HG03520 (cell line): ENCODE data around the gene IRF4.

Experiments used
- ATAC-seq: cut with Tn5 transposase; IDR thresholded peaks from one replicate; pipeline ENCODE4 v1.9.1; 2021; ENCODE audit warnings: mild to moderate bottlenecking, moderate library complexity; ENCODE audit not compliant: unreplicated experiment

Gene IRF4

DNA sequence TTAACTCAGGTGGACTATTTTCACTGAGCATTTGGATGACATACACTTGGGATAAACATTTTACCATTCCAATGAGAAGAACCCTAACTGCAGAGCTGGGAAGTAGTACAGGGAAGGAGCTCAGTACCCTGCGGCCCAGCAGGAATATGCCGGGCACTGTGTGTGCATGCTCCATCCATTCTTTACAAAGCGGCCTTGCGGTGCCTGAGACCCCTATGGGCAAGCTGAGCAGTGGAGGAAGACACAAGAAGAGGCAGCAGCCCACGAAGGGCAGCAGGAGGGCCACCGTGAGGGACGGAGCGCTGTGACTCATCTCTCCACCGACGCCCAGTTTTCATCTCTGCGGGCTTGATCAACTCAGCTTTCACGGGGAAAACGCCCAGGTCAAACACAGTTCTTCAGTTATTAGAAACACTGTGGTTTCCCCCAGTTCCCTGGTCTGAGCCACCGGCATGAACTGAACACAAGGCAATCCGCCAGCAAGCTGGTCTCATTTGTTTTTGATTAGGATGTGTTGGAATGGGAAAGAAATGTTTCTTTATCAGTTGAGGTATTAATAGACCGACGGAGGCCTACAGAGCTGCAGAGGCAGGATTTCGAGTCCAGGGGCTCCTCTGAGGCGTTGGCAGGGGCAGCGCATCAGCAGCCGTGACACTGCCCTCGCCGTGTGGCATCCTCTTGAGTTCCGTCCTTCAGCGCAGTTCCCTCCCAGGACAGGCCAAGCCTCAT, 44.9 kb downstream of the IRF4 start:
- no peak for ATAC-seq

DNA sequence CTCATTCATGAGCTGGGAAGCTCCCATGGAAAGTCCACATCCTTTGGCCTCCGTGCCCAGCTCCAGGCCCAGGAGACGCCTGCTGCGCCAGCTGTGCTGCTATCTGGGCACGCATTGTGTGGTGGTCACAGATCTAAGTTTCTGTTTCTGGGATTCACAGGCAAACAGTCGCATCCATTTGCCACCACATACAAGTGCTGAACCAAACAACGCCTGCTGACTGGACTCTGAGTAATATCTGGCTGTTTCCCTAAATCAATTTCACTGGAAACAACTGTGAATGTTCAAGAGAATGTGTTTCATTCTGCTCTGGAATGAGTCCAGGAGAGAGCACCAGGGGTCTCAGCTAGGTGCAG, 45.5 kb downstream of the IRF4 start:
- no peak for ATAC-seq

DNA sequence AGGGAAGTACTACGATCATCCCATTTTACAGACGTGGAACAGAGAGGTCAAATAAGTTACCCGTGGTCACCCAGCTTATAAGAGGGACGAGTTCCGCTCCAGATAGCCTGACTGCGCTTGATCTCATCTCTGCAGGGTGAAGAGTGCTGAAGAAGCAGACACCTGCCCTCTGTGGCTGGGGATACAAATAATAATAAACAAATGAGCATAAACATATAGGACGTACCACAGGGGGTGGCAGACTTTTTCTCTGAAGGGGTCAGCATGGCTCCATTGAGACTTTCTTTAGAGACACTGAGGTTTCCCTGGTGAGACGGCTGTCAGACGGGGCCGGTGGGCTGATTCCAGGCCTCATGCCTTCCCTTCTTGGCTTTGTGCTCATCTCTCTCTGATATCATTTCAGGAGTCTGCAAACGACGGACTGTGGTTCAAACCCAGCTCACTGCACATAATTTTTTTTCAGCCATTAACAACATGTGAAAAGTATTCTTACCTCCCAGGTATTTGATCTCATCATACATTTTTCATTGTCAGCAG, 47.1 kb downstream of the IRF4 start:
- no peak for ATAC-seq

DNA sequence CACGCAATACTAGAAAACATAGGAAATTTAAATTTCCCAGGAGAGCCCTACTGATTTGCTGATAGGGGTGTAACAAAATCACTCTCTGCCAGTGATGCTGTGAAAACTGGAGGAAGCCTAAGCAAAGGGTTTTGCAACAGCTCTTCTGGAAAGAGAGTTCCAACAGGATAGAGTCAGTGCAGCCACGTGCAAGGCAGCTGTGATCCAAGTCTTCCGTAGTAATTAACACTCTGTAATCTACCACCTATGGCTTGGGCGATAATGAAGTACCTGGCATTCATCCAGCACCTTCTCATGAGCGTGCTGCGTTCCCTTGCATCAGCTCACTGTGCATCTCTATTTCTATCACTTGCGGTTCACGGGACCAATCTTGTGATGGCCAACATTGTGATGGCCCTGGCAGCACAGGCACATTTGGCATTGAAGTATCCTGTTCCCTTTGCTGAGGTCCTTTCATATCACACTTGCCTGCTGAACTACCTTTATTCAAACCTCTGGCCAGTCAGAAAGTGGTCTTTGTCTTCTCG, 48.2 kb downstream of the IRF4 start:
- ATAC-seq = no peak

DNA sequence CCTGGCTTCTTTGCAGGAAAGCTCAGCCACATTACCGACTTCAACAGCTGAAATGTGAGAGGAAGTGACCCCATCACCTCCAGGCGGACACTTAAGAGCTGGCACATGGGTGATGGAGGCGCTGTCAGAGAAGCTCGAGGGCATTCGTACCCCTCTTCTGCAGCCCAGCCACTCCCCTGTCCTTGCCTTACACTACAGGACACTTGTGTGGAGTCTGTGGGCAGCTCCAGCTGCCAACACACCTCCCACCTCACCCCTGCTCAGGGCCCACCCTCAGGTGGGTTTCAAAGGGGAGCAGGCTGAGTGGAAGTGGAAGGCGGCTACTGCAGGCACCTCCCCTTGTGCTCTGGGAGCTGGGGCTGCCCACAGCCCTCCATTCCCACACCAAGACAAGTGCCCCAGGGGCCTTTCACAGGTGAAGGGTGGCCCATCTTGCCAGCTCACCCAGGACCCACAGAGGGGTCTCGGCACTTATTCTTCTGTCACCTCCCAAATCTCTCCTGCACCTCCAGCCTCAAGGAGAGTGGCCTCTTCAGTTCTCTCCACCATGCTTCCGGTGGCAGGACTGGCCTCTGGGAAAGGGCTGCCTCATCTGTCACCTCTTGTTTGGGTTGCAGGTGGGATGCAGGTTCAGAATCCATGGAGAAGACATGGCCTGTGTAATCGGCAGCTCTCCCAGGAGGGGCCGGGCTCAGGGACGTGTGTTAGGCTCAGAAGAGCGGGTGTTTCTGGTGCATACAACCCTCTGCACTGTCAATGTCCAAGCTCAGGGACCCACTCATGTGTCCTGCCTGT, 49.8 kb downstream of the IRF4 start:
- ATAC-seq = no peak

DNA sequence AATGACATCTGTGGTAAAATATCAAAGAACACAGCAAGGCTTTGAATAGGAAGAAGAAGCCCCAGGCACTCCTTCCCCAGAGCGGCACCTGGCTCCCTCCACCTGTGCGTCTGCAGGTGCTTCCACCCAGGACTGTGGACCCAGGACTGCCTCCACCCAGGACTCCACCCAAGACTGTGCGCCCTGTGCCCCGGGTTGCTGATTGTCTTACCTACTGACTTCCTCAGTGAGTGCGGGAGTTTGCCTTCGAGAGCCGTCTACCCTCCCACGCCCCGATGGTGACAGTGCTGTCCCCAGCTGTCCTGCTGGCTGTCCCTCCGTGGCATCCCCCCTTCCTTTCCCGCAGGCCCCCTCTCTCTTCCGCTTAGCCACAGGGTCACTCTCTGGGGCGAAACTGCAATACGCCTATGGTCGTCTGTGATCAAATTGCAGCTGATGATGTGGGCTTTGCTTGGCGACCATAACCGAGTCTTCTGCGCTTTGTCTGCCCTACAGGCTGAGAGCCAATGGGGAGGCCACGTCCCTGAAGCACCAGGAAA, 52.1 kb downstream of the IRF4 start:
- no peak for ATAC-seq

DNA sequence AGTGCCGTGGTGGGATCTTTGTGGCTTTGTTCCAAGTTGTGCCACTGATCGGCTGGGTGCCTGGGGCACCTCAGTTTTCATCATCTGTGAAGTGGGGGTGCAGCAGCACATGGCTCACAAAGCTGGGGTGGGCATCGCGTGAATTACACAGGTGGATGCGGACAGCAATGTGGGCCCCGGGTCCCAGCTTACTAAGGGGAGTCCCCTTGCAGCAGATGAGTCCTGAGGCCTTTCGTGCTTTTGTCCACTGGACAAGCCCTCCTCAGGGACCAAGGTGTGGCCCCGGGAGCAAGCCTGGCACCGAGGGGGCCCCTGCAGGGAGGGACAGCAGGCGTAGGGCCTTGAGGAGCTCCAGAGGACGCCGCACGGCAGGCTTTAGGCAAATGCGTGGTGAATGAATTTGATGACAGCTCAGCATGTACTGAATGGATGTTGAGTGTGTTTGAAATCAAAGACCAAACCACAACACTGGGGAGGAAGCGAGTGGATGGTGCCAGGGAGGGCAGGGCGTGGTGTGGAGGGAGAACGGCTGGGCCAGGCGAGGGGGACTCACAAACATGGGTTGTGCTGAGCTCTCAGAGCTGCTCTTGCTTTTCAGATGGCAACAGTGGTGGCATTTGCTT, 53.2 kb downstream of the IRF4 start:
- ATAC-seq = no peak

DNA sequence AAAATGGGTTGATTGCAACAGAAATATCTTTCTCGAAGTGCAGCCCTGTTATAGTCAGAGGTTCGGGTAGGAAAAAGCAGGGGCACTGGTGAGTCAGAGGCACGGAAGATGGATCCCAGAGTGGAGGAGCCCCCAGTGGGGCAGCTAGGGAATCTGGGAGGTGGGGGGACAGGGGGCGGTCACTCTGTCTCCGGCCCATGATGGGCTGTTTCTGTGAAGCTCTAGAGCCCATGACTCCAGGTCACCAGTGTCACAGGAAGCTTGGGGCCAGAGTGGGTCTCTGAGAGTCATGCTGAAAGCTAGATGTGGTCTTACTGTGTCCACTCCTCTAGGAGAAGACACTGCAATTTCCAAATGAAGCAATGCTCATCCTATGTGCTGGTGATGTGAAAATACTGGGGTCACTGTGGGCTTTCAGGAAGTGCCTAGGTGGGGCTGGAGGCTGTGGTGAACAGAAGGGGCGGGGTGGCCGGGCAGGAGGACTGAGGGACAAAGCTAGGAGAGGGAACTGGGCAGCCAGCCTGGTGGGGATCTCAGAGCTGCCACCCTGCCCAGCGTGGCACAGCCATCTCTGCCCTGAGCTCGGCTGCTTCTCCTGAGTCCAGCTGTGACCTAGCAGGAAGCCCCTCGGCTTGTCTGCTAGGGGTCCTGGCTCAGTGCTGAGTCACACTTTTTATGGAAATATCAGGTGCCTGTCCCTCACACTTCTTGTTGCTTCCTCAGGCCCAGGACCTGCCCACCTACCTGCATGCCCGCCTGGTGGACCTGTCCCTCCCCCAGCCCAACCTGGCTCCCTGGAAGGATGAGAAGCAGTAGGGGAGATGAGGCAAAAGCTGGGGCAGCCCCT, 54.2 kb downstream of the IRF4 start:
- no peak for ATAC-seq

DNA sequence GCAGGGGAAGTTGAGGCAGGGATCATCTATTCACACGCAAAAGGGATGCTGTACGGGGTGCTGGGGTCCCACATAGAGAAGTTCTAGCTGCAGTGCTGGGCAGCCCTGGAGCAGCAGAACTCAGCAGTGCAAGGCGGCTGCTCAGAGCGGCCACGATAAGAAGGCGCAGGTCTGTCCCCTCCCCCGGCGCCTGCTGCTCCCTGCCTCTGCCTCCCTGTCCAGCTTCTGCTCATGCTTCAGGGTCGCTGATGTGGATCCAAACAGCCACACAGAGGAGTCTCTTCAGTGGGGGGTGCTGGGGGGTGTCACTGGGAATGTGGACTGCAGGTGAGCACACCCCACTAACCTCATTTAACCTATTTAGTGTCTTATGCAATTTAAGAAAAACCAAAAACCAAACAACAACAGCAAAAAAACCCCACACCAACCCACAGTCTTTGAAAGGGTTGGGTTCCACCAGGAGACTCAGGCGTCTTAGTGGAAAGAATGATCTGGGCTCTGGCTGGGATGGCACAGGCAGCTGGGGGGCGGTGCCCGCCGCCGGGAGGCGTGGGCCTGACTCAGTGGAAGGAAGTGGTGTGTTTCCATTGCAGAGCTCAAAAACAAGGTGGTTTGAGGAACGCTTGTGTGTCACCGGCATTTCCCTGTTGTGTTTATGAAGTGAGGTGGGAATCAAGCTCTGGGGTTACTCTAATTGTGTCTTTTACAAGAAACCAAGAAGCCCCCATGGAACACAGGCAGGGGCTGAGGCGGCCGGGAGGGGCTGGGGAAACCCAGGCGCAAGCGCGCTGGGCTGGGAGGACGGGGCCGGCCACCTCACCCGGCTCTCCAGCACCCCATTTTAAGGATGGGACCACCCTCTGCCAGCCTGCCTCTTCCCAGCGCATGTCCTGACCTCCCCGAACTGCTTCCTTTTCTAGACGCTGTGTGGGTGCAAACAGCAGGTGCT, 55.1 kb downstream of the IRF4 start:
- ATAC-seq = no peak

DNA sequence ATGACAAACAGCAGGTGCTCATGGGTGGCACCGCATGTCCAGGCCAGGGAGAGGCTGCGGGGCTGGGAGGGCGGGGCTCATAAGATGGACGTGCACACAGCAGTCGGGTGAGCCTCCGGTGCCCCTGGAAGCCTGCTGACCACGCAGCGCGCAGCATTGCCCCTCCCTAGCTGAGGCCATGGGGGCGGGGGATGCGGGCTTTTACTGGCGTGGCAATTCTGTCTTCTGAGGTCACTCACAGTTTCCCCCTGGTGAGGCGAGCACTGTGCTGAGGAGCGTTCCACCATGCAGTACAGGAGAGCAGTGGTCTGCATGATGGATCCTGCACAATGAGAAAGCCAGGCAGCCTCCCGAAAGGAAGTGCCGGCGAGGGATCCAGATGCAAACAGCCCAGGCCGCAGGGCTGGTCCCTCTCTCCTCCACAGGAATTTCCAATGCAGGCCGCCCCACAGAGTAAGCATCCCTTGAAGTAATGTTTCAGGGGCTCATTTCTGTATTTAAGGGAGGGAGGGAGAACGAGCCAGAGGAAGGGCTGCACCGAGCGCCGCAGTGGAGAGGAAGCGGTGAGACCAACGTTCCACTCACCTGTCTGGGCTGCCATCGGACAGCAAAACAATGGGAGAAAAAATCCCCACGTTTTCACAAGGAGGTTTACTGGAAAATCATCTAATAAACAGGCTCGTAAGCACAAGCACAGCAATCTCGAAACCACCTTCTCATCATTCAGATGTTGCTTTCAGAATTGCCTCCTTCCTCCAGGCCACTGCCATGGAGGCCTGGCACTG, 56.0 kb downstream of the IRF4 start:
- no peak for ATAC-seq

DNA sequence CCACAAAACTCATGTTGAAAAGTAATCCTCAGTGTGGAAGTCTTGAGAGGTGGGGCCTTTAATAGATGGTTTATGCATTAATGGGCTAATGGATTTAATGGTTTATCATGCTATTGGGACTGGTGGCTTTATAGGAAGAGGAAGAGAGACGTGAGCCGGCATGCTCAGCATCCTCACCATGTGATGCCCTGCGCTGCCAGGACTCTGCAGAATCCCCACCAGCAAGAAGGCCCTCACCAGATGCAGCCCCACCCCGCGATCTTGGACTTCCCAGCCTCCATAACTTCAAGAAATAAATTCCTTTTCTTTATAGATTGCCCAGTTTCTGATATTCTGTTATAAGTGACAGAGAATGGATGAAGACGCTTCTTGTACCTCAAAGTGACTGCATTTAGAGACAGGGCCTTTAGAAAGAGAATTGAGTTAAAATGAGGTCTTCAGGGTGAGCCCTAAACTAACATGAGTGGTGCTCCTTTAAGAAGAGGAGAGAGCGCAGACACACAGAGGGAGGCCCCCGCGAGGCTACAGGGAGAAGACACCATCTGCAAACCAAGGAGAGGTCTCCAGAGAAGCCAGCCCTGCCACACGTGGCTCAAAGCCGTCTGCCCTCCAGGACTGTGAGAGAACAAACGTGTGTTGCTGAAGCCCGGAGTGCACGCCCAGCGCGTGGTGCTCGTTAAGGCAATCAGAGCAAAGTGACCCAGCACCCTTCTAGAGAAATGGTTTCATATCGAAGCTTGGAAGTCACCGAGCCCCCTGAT, 56.9 kb downstream of the IRF4 start:
- no peak for ATAC-seq

DNA sequence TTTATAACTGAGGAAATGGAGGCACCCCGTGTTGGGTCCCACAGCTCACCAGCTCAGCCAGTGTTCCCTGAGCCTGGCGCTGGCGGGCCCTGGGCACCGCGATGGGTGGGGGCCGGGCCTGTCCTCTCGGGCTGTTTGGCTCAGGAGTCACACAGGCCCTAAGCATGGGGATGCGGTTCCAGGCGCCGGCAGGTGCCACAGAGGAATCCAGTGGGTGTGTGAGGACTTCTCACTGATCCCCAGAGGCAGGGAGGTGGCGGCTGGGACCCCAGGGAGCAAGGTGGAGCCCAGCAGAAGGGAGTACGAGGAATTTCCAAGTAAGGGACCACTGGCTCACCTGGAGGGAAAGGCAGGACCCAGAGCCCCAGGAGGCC, 57.5 kb downstream of the IRF4 start:
- no peak for ATAC-seq

DNA sequence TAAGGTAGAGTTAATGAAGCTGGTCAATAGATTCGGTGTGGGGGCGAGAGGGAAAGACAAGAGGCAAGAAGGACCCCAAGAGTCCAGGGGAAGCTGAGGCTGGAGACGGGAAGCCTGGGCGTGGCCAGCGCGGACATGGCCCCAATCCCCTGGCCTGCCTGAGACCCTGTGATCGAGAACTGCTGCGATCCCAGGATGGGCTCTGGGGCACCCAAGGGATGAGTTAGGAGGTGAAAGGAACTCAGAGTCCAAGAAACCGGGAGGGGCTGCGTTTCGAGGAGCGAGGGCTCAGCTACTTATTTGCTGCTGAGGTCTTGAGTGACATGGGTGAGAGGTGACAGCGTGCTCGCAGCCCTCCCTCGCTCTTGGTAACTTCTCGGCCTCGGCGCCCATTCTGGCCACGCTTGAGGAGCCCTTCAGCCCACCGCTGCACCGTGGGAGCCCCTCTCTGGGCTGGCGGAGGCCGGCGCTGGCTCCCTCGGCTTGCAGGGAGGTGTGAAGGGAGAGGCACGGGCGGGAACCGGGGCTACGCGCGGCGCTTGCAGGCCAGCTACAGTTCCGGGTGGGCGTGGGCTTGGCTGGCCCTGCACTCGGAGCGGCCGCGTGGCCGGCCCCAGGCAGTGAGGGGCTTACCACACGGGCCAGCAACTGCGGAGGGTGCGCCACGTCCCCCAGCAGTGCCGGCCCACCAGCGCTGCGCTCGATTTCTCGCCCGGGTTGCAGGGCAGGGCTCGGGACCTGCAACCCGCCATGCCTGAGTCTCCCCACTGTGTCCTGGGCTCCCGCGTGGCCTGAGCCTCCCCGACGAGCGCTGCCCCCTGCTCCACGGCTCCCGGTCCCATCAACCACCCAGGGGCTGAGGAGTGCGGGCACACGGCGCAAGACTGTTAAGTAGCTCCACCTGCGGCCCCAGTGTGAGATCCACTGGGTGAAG, 58.2 kb downstream of the IRF4 start:
- ATAC-seq = no peak

DNA sequence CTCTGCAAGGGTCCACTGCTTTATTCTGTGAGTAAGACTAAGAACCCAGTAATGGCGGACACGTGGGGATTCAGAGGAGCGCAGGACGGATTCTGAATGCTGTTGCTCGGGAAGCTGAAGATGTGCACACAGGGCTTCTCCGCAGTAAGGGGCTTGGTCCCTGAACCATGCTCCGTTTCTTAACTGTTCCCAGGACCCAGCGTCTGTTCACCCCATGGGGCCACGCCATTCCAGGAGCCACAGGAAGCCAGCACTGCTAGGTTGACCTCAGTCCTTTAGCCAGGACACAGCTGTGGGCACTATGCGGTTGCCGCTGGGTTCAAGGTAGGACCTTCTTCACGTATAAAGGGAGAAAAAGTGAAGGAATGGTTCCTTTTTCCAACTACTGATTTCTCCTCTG, 59.8 kb downstream of the IRF4 start:
- ATAC-seq = no peak

DNA sequence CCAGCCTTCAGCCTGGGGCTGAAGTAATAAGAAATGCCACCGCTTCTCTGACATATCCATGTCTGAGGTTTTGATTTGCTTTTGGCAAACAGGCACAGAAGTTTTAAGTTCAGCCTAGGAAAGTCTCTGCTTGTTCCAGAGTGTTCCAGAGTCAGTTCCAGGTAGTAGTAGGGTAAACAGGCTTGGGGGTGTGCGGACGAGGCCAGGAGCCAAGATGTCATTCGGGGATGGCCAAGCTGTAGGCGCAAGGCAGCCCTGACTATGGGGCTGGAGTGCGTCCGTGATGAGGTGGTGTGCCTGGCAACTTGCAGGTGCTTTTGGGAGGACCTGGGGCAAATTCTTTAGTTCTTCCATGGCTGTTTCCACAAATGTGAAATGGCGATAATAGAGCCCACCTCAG, 60.3 kb downstream of the IRF4 start:
- ATAC-seq = no peak

DNA sequence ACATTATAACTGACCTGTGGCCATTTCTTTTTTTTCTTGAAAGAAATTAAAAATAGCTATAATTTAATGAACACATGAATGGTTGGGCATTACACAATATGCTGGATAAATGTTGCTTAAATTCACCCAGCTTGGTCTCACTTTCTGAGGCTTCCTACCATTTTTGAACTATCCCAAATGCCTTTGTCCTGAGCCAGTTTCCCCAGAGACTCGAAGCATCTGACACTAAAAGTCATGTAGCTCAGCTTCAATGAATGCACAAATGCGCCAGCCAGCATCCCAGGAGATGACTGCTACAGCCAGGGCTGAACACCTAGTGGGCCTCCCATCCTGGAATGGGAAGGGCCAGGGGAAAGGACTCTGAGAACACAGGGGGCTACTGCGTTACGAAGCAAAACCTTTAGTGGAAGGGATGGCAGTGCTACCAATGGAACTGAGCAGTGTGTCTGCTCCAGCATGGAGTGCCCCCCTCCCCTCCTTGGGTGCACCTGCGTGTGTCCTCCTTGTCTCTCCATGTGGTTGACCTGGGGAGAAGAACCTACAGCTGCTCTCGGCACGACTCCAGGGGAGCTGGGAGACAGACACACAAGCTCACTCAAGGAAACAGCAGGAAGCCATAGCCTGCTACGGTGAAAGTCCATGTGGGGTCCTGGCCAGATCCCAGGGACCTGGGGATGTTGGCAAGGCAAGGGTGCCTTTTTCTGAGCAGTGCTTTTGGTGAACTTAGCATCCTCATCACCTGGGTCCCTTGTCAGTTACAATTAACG, 60.9 kb downstream of the IRF4 start:
- no peak for ATAC-seq
